ENCODE results near the gene ZIC3. TPM values are rescaled to one million over a fixed set of nuclear protein-coding genes. Genes with fewer than 3 reads are reported as not detected.

ZIC3 gene
- total and polyA plus RNA-seq, 9 donors = 0.04 to 1.5 (median 0.23) TPM; not detected in 4

DNA sequence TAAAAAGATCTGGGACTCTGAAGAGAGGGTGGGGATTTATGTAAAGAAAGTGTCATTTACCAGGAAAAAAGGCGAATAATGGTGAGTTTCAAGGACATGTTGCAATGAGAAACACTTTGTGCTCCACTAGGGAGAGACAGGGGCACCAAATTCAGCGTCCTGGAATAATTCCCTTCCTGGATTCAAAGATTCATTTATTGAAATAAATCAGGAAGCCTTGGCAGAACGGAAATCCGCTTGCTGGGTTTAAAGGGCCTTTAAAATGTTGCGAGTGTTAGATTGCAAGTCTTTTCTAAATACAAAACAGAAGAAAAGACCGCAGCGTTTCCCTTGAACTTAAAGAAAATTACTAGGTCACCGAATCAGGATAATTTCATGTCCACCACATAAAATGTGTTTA, 3.8 kb upstream of the ZIC3 start:
- WGBS (ENCODE audit: insufficient coverage) = no CpG with 5 or more reads among the region's 8 CpGs

GRCh38 chrX:137563681-137564651, 2.0 kb upstream of the ZIC3 start:
- Histone ChIP-seq H3K4me1 (ENCODE audit: control insufficient read depth, insufficient read depth, low read length) (peaks cover 21% of the 10 kb centered on the region), H3K36me3 (ENCODE audit: control insufficient read depth, insufficient read depth, low read length) (no peaks in the 10 kb centered on the region), H3K27ac (ENCODE audit: low read length) (no peak overlapping the region), H3K4me3 (ENCODE audit: low read length) (no peak overlapping the region), H3K9me3 (replicated peaks; ENCODE audit: control insufficient read depth, low read depth, low read length) (peaks cover 2% of the 10 kb centered on the region), H3K27me3 (ENCODE audit: control insufficient read depth, insufficient read depth, low read length) (peaks cover 86% of the 10 kb centered on the region)
- no peak for DNase-seq
- WGBS (ENCODE audit: insufficient coverage) = 24% methylated on average over 23 of the region's 37 CpGs

More for the DNA sequence above, 3.8 kb upstream of the ZIC3 start:
- no peak for DNase-seq
- H3K27ac ChIP-seq (ENCODE audit: low read length) = no peak overlapping the region
- peaks cover 12% of the 10 kb centered on the region for H3K4me1 ChIP-seq (ENCODE audit: control insufficient read depth, insufficient read depth, low read length)
- H3K27me3 ChIP-seq (ENCODE audit: control insufficient read depth, insufficient read depth, low read length) = peaks cover 78% of the 10 kb centered on the region
- H3K9me3 ChIP-seq (replicated peaks; ENCODE audit: control insufficient read depth, low read depth, low read length) = peaks cover 2% of the 10 kb centered on the region
- H3K4me3 ChIP-seq (ENCODE audit: low read length) = no peak overlapping the region
- H3K36me3 ChIP-seq (ENCODE audit: control insufficient read depth, insufficient read depth, low read length) = no peaks in the 10 kb centered on the region

GRCh38 chrX:137565318-137565904, 516 bp upstream of the ZIC3 start:
- Histone ChIP-seq H3K36me3 (ENCODE audit: control insufficient read depth, insufficient read depth, low read length) (no peaks in the 10 kb centered on the region), H3K4me3 (ENCODE audit: low read length) (peak overlapping the region; percentile 51), H3K4me1 (ENCODE audit: control insufficient read depth, insufficient read depth, low read length) (peaks cover 21% of the 10 kb centered on the region), H3K27me3 (ENCODE audit: control insufficient read depth, insufficient read depth, low read length) (peaks cover 91% of the 10 kb centered on the region), H3K27ac (ENCODE audit: low read length) (no peak overlapping the region), H3K9me3 (replicated peaks; ENCODE audit: control insufficient read depth, low read depth, low read length) (peaks cover 2% of the 10 kb centered on the region)
- WGBS (ENCODE audit: insufficient coverage) = 29% methylated on average over 53 of the region's 54 CpGs
- no peak for DNase-seq

DNA sequence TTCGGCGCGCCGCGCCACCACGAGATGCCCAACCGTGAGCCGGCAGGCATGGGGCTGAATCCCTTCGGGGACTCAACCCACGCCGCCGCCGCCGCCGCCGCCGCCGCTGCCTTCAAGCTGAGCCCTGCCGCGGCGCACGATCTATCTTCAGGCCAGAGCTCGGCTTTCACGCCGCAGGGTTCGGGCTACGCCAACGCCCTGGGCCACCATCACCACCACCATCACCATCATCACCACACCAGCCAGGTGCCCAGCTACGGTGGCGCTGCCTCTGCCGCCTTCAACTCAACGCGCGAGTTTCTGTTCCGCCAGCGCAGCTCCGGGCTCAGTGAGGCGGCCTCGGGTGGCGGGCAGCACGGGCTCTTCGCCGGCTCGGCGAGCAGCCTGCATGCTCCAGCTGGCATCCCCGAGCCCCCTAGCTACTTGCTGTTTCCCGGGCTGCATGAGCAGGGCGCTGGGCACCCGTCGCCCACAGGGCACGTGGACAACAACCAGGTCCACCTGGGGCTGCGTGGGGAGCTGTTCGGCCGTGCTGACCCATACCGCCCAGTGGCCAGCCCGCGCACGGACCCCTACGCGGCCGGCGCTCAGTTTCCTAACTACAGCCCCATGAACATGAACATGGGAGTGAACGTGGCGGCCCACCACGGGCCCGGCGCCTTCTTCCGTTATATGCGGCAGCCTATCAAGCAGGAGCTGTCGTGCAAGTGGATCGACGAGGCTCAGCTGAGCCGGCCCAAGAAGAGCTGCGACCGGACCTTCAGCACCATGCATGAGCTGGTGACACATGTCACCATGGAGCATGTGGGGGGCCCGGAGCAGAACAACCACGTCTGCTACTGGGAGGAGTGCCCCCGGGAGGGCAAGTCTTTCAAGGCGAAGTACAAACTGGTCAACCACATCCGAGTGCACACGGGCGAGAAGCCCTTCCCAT, 1.1 kb downstream of the ZIC3 start:
- Histone ChIP-seq H3K4me1 (ENCODE audit: control insufficient read depth, insufficient read depth, low read length) (peaks cover 21% of the 10 kb centered on the region), H3K27ac (ENCODE audit: low read length) (no peak overlapping the region), H3K4me3 (ENCODE audit: low read length) (no peak overlapping the region), H3K36me3 (ENCODE audit: control insufficient read depth, insufficient read depth, low read length) (no peaks in the 10 kb centered on the region), H3K27me3 (ENCODE audit: control insufficient read depth, insufficient read depth, low read length) (peaks cover 79% of the 10 kb centered on the region), H3K9me3 (replicated peaks; ENCODE audit: control insufficient read depth, low read depth, low read length) (peaks cover 2% of the 10 kb centered on the region)
- DNase-seq = no peak
- WGBS (ENCODE audit: insufficient coverage) = 30% methylated on average over 82 of the region's 82 CpGs

DNA sequence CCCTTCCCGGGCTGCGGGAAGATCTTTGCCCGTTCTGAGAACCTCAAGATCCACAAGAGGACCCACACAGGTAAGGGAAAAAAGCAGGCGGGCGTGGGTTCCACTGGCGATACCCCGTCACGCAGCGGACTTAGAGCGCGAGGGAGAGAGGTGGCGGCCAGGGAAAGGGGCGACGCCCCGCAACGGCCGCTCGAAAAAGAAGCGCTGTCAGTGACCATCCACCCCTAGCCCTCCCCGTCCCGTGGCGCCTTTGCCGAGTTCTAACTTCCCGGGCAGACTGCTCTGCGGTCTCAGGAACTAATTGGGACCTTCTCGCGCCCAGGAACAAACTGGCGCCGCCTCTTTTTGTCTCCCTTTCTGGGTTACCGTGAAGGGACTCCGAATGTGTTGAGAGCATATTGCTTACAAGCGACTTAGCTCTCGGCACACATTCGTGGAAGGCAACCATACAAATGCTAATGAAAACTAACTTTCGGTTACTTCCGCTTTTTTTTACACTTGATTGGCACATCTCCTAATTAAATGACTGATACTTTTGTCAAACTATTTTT, 1.8 kb downstream of the ZIC3 start:
- H3K36me3 ChIP-seq (ENCODE audit: control insufficient read depth, insufficient read depth, low read length) = no peaks in the 10 kb centered on the region
- no peak overlapping the region for H3K4me3 ChIP-seq (ENCODE audit: low read length)
- H3K27ac ChIP-seq (ENCODE audit: low read length) = no peak overlapping the region
- peaks cover 21% of the 10 kb centered on the region for H3K4me1 ChIP-seq (ENCODE audit: control insufficient read depth, insufficient read depth, low read length)
- peaks cover 2% of the 10 kb centered on the region for H3K9me3 ChIP-seq (replicated peaks; ENCODE audit: control insufficient read depth, low read depth, low read length)
- DNase-seq = no peak
- 20% methylated on average over 29 of the region's 36 CpGs for WGBS (ENCODE audit: insufficient coverage)
- H3K27me3 ChIP-seq (ENCODE audit: control insufficient read depth, insufficient read depth, low read length) = peaks cover 73% of the 10 kb centered on the region

GRCh38 chrX:137568741-137569469, 3.0 kb downstream of the ZIC3 start:
- Histone ChIP-seq H3K9me3 (replicated peaks; ENCODE audit: control insufficient read depth, low read depth, low read length) (peaks cover 2% of the 10 kb centered on the region), H3K27me3 (ENCODE audit: control insufficient read depth, insufficient read depth, low read length) (peaks cover 72% of the 10 kb centered on the region), H3K4me3 (ENCODE audit: low read length) (no peak overlapping the region), H3K36me3 (ENCODE audit: control insufficient read depth, insufficient read depth, low read length) (no peaks in the 10 kb centered on the region), H3K4me1 (ENCODE audit: control insufficient read depth, insufficient read depth, low read length) (peaks cover 21% of the 10 kb centered on the region), H3K27ac (ENCODE audit: low read length) (no peak overlapping the region)
- no peak for DNase-seq
- 22% methylated on average over 37 of the region's 53 CpGs for WGBS (ENCODE audit: insufficient coverage)

DNA sequence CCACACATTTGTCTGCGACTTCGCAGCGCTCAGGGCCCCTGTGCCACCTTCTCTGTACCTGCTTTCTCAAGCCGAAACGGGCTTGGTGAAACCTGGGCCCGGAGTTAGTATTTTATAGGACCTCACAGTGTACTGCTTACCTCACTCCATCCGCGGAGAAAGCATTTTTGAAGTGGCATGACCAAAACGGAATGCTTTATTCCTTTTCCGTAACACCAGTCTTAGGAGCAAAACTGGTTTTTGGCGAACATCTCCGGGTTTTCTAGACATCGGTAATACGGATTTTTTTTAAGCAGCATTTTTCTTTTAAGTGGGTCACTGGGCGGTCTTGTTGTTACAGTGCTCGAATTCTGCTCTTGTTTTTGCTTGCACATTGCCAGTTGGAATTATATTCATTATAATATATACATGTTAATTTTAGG, 3.6 kb downstream of the ZIC3 start:
- WGBS (ENCODE audit: insufficient coverage) = 7% methylated on average over 12 of the region's 16 CpGs
- Histone ChIP-seq H3K9me3 (replicated peaks; ENCODE audit: control insufficient read depth, low read depth, low read length) (peaks cover 2% of the 10 kb centered on the region), H3K27me3 (ENCODE audit: control insufficient read depth, insufficient read depth, low read length) (peaks cover 72% of the 10 kb centered on the region), H3K27ac (ENCODE audit: low read length) (no peak overlapping the region), H3K4me1 (ENCODE audit: control insufficient read depth, insufficient read depth, low read length) (peaks cover 21% of the 10 kb centered on the region), H3K36me3 (ENCODE audit: control insufficient read depth, insufficient read depth, low read length) (no peaks in the 10 kb centered on the region), H3K4me3 (ENCODE audit: low read length) (no peak overlapping the region)
- no peak for DNase-seq

DNA sequence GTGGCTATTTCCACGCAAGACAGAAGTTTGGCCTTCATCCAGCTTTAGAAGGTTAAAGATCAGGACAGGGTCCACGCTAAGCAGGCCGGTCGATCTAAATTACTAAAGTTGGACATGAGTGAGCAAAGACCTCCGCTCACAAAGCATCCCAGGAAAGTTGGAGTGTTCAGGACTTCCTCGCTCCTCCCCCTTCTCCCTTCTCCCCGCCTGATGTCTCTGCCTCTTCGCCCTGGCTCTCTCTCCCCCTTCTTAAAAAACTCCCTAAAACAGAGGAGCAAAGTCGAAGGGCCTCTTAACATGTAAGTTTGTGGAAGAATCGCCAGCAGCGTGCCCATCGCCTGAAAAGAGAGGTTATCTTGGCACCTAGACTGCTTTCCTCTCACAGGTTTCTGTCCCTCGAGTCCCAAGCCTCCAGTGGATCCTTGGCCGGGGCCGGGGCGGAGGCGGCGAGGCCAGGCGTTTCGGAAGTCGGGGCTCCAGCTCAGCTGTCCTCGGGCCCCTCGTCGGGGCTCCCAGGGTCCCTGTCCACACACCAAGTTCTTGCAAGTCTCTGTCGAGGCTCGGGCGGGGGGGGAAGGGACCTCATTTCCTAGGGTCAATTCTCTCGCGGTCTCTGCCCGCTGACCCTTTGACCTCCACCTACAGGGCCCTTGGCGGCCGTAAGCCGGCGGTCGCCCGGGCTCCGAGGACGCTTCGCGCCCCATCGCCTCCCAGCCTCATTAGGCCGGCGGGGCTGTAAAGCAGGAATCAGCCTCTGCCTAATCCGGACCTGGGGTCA, 7.6 kb downstream of the ZIC3 start:
- 26% methylated on average over 41 of the region's 44 CpGs for WGBS (ENCODE audit: insufficient coverage)
- H3K27me3 ChIP-seq (ENCODE audit: control insufficient read depth, insufficient read depth, low read length) = peaks cover 59% of the 10 kb centered on the region
- H3K27ac ChIP-seq (ENCODE audit: low read length) = no peak overlapping the region

More for the DNA sequence above, 7.6 kb downstream of the ZIC3 start:
- Histone ChIP-seq H3K4me1 (ENCODE audit: control insufficient read depth, insufficient read depth, low read length) (no peaks in the 10 kb centered on the region), H3K36me3 (ENCODE audit: control insufficient read depth, insufficient read depth, low read length) (no peaks in the 10 kb centered on the region), H3K9me3 (replicated peaks; ENCODE audit: control insufficient read depth, low read depth, low read length) (no peaks in the 10 kb centered on the region), H3K4me3 (ENCODE audit: low read length) (no peak overlapping the region)
- no peak for DNase-seq
